Hepatocyte (in vitro differentiated cells): ENCODE measurements around the gene WNT3A. TPM values are rescaled to one million over a fixed set of nuclear protein-coding genes. Genes with fewer than 3 reads are reported as not detected.

Source experiments
- DNase-seq: peaks from one replicate; pipeline ENCODE4 v3.0.0-alpha.2; 2016; ENCODE audit warnings: low spot score
- H2AFZ ChIP-seq: fragments of 200-600 bp; sonication (generic); 2 replicates; pipeline ENCODE4 v1.6.0; 2016; ENCODE audit warnings: antibody characterized with exemption, mild to moderate bottlenecking
- H3K27ac ChIP-seq: fragments of 200-600 bp; sonication (generic); 2 replicates; pipeline ENCODE4 v1.5.1; 2016; ENCODE audit warnings: mild to moderate bottlenecking
- H3K27me3 ChIP-seq: fragments of 200-600 bp; sonication (generic); 2 replicates; pipeline ENCODE4 v1.6.1; 2016
- H3K36me3 ChIP-seq: fragments of 200-600 bp; sonication (generic); replicated peaks from 2 replicates; pipeline ENCODE4 v1.5.1; 2016; ENCODE audit warnings: low read depth; ENCODE audit not compliant: insufficient read depth
- H3K4me1 ChIP-seq: fragments of 200-600 bp; sonication (generic); 2 replicates; pipeline ENCODE4 v1.5.1; 2016; ENCODE audit warnings: mild to moderate bottlenecking, moderate library complexity; ENCODE audit not compliant: insufficient read depth
- H3K4me2 ChIP-seq: fragments of 200-600 bp; sonication (generic); 2 replicates; pipeline ENCODE4 v1.6.0; 2016
- H3K4me3 ChIP-seq: fragments of 200-600 bp; sonication (generic); 2 replicates; pipeline ENCODE4 v1.5.1; 2016; ENCODE audit warnings: mild to moderate bottlenecking
- H3K79me2 ChIP-seq: fragments of 200-600 bp; sonication (generic); 2 replicates; pipeline ENCODE4 v1.6.0; 2017; ENCODE audit warnings: mild to moderate bottlenecking
- H3K9me2 ChIP-seq: fragments of 200-600 bp; sonication (generic); replicated peaks from 2 replicates; pipeline ENCODE4 v1.6.0; 2017; ENCODE audit warnings: mild to moderate bottlenecking; ENCODE audit not compliant: insufficient read depth
- H3K9me3 ChIP-seq: fragments of 200-600 bp; sonication (generic); 2 replicates; pipeline ENCODE4 v1.5.1; 2016; ENCODE audit warnings: low read depth, mild to moderate bottlenecking
- H4K20me1 ChIP-seq: fragments of 200-600 bp; sonication (generic); 2 replicates; pipeline ENCODE4 v1.6.0; 2016; ENCODE audit warnings: mild to moderate bottlenecking; ENCODE audit not compliant: insufficient read depth, poor library complexity, severe bottlenecking
- CTCF ChIP-seq: fragments of 200-600 bp; sonication (generic); IDR thresholded peaks from 2 replicates; pipeline ENCODE4 v1.5.1; 2016; ENCODE audit warnings: antibody characterized with exemption, mild to moderate bottlenecking; ENCODE audit not compliant: poor library complexity
- EZH2 ChIP-seq: fragments of 200-600 bp; sonication (generic); IDR thresholded peaks from 2 replicates; pipeline ENCODE4 v1.6.1; 2016; ENCODE audit warnings: antibody characterized with exemption, mild to moderate bottlenecking, borderline replicate concordance
- EZH2phosphoT487 ChIP-seq: fragments of 200-600 bp; sonication (generic); IDR thresholded peaks from one replicate; pipeline ENCODE4 v1.6.1; 2018; ENCODE audit warnings: antibody characterized with exemption, mild to moderate bottlenecking, low read depth, moderate library complexity; ENCODE audit not compliant: unreplicated experiment, severe bottlenecking
- WGBS: methylation state at CpG from one replicate; pipeline ENCODE4 v1.1.6; 2016; ENCODE audit warnings: low lambda C conversion rate; ENCODE audit errors: missing lambda C conversion rate; 5-methylcytosine and 5-hydroxymethylcytosine counted together
- polyA plus RNA-seq: library from polyadenylated mRNA; unstranded; fragments of >200 nt; fragmentation: Nextera tagmentation; extraction: Ambion mirVana; gene quantifications from 2 replicates; pipeline ENCODE4 v1.2.1, GENCODE V29; 2016
- total RNA-seq: library from RNA; depleted of rRNA; stranded (reverse); fragments of >200 nt; gene quantifications from 2 replicates; pipeline ENCODE4 v1.2.3, GENCODE V29; 2014

The WNT3A gene
- total and polyA plus RNA-seq, 2 experiments from 2014 or later = 0.03 TPM; not detected in 1

GRCh38 chr1:228058172-228058948 is 51.6 kb downstream of the WNT3A start:
- H2AFZ ChIP-seq = no peak overlapping the region
- H3K4me3 ChIP-seq = no peak overlapping the region
- H3K4me2 ChIP-seq = peak overlapping the region; percentile 81
- H3K4me1 ChIP-seq = peaks cover 7% of the 10 kb centered on the region
- H3K9me3 ChIP-seq = no peaks in the 10 kb centered on the region
- H4K20me1 ChIP-seq = no peaks in the 10 kb centered on the region
- peaks cover 66% of the 10 kb centered on the region for H3K27me3 ChIP-seq
- no peak for DNase-seq
- no peaks in the 10 kb centered on the region for H3K36me3 ChIP-seq
- H3K79me2 ChIP-seq = no peaks in the 10 kb centered on the region
- TF ChIP-seq EZH2phosphoT487 (no peak), CTCF (no peak), EZH2 (peak; percentile 27)
- 64% methylated on average over 18 of the region's 18 CpGs for WGBS
- H3K27ac ChIP-seq = no peak overlapping the region
- no peaks in the 10 kb centered on the region for H3K9me2 ChIP-seq

- no peak overlapping the region for H3K4me3 ChIP-seq
- H3K27me3 ChIP-seq = peaks cover 62% of the 10 kb centered on the region
- H3K79me2 ChIP-seq = no peaks in the 10 kb centered on the region
- no peak overlapping the region for H2AFZ ChIP-seq
- H3K9me3 ChIP-seq = no peaks in the 10 kb centered on the region
- no peaks in the 10 kb centered on the region for H3K36me3 ChIP-seq
- H3K4me1 ChIP-seq = peaks cover 7% of the 10 kb centered on the region
- H3K9me2 ChIP-seq = no peaks in the 10 kb centered on the region
- WGBS = 16% methylated on average over 63 of the region's 66 CpGs
- H4K20me1 ChIP-seq = no peaks in the 10 kb centered on the region
- no peak for TF ChIP-seq CTCF
- TF ChIP-seq EZH2 = no peak
- TF ChIP-seq EZH2phosphoT487 = no peak
- peak; percentile 54 for DNase-seq
- H3K4me2 ChIP-seq = peak overlapping the region; percentile 81
- H3K27ac ChIP-seq = no peak overlapping the region
Observed at GRCh38 chr1:228058949-228059633, 52.3 kb downstream of the WNT3A start.

- no peaks in the 10 kb centered on the region for H3K36me3 ChIP-seq
- peak overlapping the region; percentile 81 for H3K4me2 ChIP-seq
- H4K20me1 ChIP-seq = no peaks in the 10 kb centered on the region
- no peaks in the 10 kb centered on the region for H3K9me3 ChIP-seq
- peak overlapping the region; percentile 58 for H3K27ac ChIP-seq
- WGBS = 2% methylated on average over 9 of the region's 33 CpGs
- peak overlapping the region; percentile 45 for H2AFZ ChIP-seq
- H3K9me2 ChIP-seq = no peaks in the 10 kb centered on the region
- peaks cover 7% of the 10 kb centered on the region for H3K4me1 ChIP-seq
- TF ChIP-seq EZH2 (no peak), EZH2phosphoT487 (no peak), CTCF (no peak)
- H3K79me2 ChIP-seq = no peaks in the 10 kb centered on the region
- peaks cover 62% of the 10 kb centered on the region for H3K27me3 ChIP-seq
- no peak overlapping the region for H3K4me3 ChIP-seq
- DNase-seq = peak; percentile 88
Observed at GRCh38 chr1:228059634-228060457, 53.0 kb downstream of the WNT3A start.
